GM19043 (cell line): ENCODE results near the gene SERPINB6.
"Not testable (repeated sequence)": the region's sequence is repeated elsewhere in the genome, so short reads cannot be mapped to it uniquely, and the experiment has no call there.

Experiments used
- ATAC-seq: cut with Tn5 transposase; IDR thresholded peaks from one replicate; pipeline ENCODE4 v1.9.1; 2021; ENCODE audit warnings: low read depth; ENCODE audit not compliant: unreplicated experiment

SERPINB6 gene

GRCh38 chr6:2977799-2978590 lies 6.6 kb upstream of the SERPINB6 start:
- ATAC-seq: no peak

GRCh38 chr6:2977290-2977689 lies 5.9 kb upstream of the SERPINB6 start:
- no peak for ATAC-seq

- no peak for ATAC-seq
Observed at GRCh38 chr6:2976571-2977085, 5.3 kb upstream of the SERPINB6 start.

GRCh38 chr6:2976060-2976459 lies 4.7 kb upstream of the SERPINB6 start:
- ATAC-seq: no peak

- no peak for ATAC-seq
Observed at GRCh38 chr6:2973676-2974075, 2.3 kb upstream of the SERPINB6 start.

GRCh38 chr6:2973180-2973579 lies 1.8 kb upstream of the SERPINB6 start:
- not testable (repeated sequence) for ATAC-seq

- ATAC-seq: not testable (repeated sequence)
Observed at GRCh38 chr6:2972685-2973084, 1.3 kb upstream of the SERPINB6 start.

- ATAC-seq: not testable (repeated sequence)
Observed at GRCh38 chr6:2972219-2972487, 786 bp upstream of the SERPINB6 start.

GRCh38 chr6:2970753-2971419 lies 481 bp downstream of the SERPINB6 start:
- ATAC-seq: no peak

GRCh38 chr6:2970034-2970685 lies 1.2 kb downstream of the SERPINB6 start:
- no peak for ATAC-seq

- ATAC-seq: no peak
Observed at GRCh38 chr6:2969549-2969948, 1.8 kb downstream of the SERPINB6 start.

- ATAC-seq: no peak
Observed at GRCh38 chr6:2968600-2969135, 2.7 kb downstream of the SERPINB6 start.

- no peak for ATAC-seq
Observed at GRCh38 chr6:2967936-2968335, 3.4 kb downstream of the SERPINB6 start.

- no peak for ATAC-seq
Observed at GRCh38 chr6:2966347-2966746, 5.0 kb downstream of the SERPINB6 start.

GRCh38 chr6:2964793-2965505 lies 6.4 kb downstream of the SERPINB6 start:
- no peak for ATAC-seq

GRCh38 chr6:2963756-2964155 lies 7.6 kb downstream of the SERPINB6 start:
- no peak for ATAC-seq

- ATAC-seq: no peak
Observed at GRCh38 chr6:2962636-2963035, 8.7 kb downstream of the SERPINB6 start.

GRCh38 chr6:2962004-2962403 lies 9.4 kb downstream of the SERPINB6 start:
- ATAC-seq: no peak

- no peak for ATAC-seq
Observed at GRCh38 chr6:2961506-2961905, 9.9 kb downstream of the SERPINB6 start.

GRCh38 chr6:2960935-2961334 lies 10.4 kb downstream of the SERPINB6 start:
- ATAC-seq: no peak
